HepG2 (cell line): ENCODE measurements around the gene E2F3. TPM values are rescaled to one million over a fixed set of nuclear protein-coding genes. Genes with fewer than 3 reads are reported as not detected.

Source experiments
- CENPX ChIP-seq: sonication (generic); formaldehyde crosslinking; IDR thresholded peaks from 2 replicates; pipeline ENCODE4 v1.9.0; 2021; ENCODE audit warnings: mild to moderate bottlenecking, missing genetic modification reagents, moderate library complexity
- FOSL1 ChIP-seq: sonication (generic); formaldehyde crosslinking; IDR thresholded peaks from 2 replicates; pipeline ENCODE4 v1.9.0; 2021; ENCODE audit warnings: missing genetic modification reagents, borderline replicate concordance
- GZF1 ChIP-seq: sonication (generic); formaldehyde crosslinking; IDR thresholded peaks from 2 replicates; pipeline ENCODE4 v1.5.1; 2020; ENCODE audit warnings: mild to moderate bottlenecking, missing genetic modification reagents
- IRX3 ChIP-seq: sonication (generic); formaldehyde crosslinking; IDR thresholded peaks from 2 replicates; pipeline ENCODE4 v1.8.1; 2023; ENCODE audit warnings: mild to moderate bottlenecking, low read depth, missing genetic modification reagents, borderline replicate concordance
- KLF12 ChIP-seq: sonication (generic); formaldehyde crosslinking; IDR thresholded peaks from 2 replicates; pipeline ENCODE4 v1.4.0; 2020; ENCODE audit warnings: missing genetic modification reagents, borderline replicate concordance
- MIXL1 ChIP-seq: IDR thresholded peaks from 2 replicates; pipeline ENCODE4 v1.6.1; 2016
- NFIC ChIP-seq: IDR thresholded peaks from 2 replicates; pipeline ENCODE4 v1.6.1; 2012; ENCODE audit warnings: mild to moderate bottlenecking, low read length, inconsistent platforms
- SSRP1 ChIP-seq: IDR thresholded peaks from 2 replicates; pipeline ENCODE4 v1.6.1; 2016; ENCODE audit warnings: control low read depth
- STAT5B ChIP-seq: sonication (generic); formaldehyde crosslinking; IDR thresholded peaks from 2 replicates; pipeline ENCODE4 v1.4.0; 2020; ENCODE audit warnings: missing genetic modification reagents
- ZBTB21 ChIP-seq: sonication (generic); formaldehyde crosslinking; IDR thresholded peaks from 2 replicates; pipeline ENCODE4 v1.4.0; 2020; ENCODE audit warnings: missing genetic modification reagents
- ZNF101 ChIP-seq: sonication (generic); formaldehyde crosslinking; IDR thresholded peaks from 2 replicates; pipeline ENCODE4 v1.4.0; 2020; ENCODE audit warnings: mild to moderate bottlenecking, low read depth, missing genetic modification reagents, borderline replicate concordance
- ZNF264 ChIP-seq: sonication (generic); formaldehyde crosslinking; IDR thresholded peaks from 2 replicates; pipeline ENCODE4 v1.4.0; 2020; ENCODE audit warnings: missing genetic modification reagents
- ZNF484 ChIP-seq: sonication (generic); formaldehyde crosslinking; IDR thresholded peaks from 2 replicates; pipeline ENCODE4 v1.5.1; 2020; ENCODE audit warnings: mild to moderate bottlenecking, low read depth, missing genetic modification reagents, borderline replicate concordance
- ZNF552 ChIP-seq: sonication (generic); formaldehyde crosslinking; IDR thresholded peaks from 2 replicates; pipeline ENCODE4 v1.9.0; 2022; ENCODE audit warnings: missing genetic modification reagents, mild to moderate bottlenecking, borderline replicate concordance
- ZNF773 ChIP-seq: sonication (generic); formaldehyde crosslinking; IDR thresholded peaks from 2 replicates; pipeline ENCODE4 v1.4.0; 2020; ENCODE audit warnings: missing genetic modification reagents, borderline replicate concordance
- ZSCAN20 ChIP-seq: sonication (generic); formaldehyde crosslinking; IDR thresholded peaks from 2 replicates; pipeline ENCODE4 v1.4.0; 2020; ENCODE audit warnings: missing genetic modification reagents, mild to moderate bottlenecking, borderline replicate concordance
- polyA plus RNA-seq, 8 experiments: library from polyadenylated mRNA; depleted of rRNA in 3 of 8; stranded (reverse) in 7 of 8; unstranded in 1 of 8; fragments of >200 nt; fragmentation: Illumina TruSeq in 4 of 8; extraction: Trizol in 4 of 8; gene quantifications; 2 replicates each; pipeline versions ENCODE4 v1.2.1 to v1.2.3, GENCODE V29; 2011 to 2016; ENCODE audit warnings: low read depth in 4 of 8, missing spikeins in 1 of 8, mixed read lengths in 1 of 8; ENCODE audit not compliant: insufficient read depth in 1 of 8
- total RNA-seq, 5 experiments: library from RNA; depleted of rRNA; stranded (reverse); fragments of >200 nt; fragmentation: Illumina TruSeq; extraction: Trizol; gene quantifications; 2 replicates each; pipeline ENCODE4 v1.2.3, GENCODE V29; 2016; ENCODE audit warnings: low read depth in 1 of 5
- TF ChIP-seq, protein P1 (sequence below): sonication (generic); formaldehyde crosslinking; IDR thresholded peaks from 2 replicates; pipeline ENCODE4 v1.5.1; 2020; ENCODE audit warnings: missing genetic modification reagents, mild to moderate bottlenecking, borderline replicate concordance
- TF ChIP-seq, protein P2 (sequence below): sonication (generic); formaldehyde crosslinking; IDR thresholded peaks from 2 replicates; pipeline ENCODE4 v1.5.0; 2020; ENCODE audit warnings: missing genetic modification reagents
- TF ChIP-seq, protein P3 (sequence below): sonication (generic); formaldehyde crosslinking; IDR thresholded peaks from 2 replicates; pipeline ENCODE4 v1.4.0; 2020; ENCODE audit warnings: missing genetic modification reagents, borderline replicate concordance
- TF ChIP-seq, protein P4 (sequence below): sonication (generic); formaldehyde crosslinking; IDR thresholded peaks from 2 replicates; pipeline ENCODE4 v1.8.0; 2022; ENCODE audit warnings: missing genetic modification reagents, mild to moderate bottlenecking, borderline replicate concordance
- TF ChIP-seq, protein P5 (sequence below): sonication (generic); formaldehyde crosslinking; IDR thresholded peaks from 2 replicates; pipeline ENCODE4 v1.5.0; 2020; ENCODE audit warnings: mild to moderate bottlenecking, missing genetic modification reagents

E2F3 gene
- total and polyA plus RNA-seq, 2 of the 13 experiments (the other 11 are each of a cell fraction or from before 2014, with no cell fraction given), result 8.5 to 12.7 TPM

DNA sequence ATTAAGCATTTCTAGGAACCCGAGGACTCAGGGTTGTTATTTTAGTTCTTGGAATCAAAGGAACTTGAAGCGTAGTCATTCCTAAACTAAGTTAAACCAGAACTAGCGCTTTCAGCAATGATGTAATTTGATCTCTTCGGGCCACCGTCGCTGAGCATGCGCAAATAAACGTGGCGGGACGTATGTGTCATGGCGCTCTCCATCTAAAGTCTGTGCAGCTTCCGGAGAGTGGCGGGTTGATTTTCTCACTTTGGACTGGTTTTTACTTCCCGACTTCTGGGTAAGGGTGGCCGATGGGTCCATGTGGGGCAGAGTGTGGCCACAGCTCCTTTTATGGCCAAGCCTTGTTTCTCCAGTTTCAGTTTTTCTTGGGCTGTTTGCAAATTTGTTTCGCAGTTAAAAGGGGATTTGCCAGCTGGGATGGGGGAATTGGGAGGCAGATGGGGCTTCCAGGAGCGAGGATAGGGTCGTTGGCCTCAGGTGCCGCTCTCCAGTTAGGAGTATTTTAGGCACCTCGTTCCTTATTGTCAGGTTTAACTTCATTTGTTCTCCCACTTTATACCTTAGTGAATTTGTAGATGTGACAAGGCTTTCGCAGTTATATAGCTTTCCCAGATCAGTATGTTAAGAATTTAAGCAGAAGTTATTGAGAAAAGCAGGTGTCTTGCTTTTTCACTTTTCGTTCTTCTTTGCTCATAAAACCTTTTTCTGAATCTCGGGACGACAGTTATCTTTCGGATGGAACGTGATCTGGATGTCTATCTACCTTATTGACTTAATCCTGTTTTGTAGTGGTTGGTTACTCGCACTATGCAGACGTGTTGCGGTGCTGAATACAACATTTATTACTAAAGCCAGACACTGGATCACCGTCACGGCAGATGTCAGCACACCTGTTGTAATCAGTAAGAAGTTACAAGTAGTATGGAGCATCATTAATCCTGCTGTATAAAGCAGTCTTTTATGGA is 132.9 kb downstream of the E2F3 start, which contains the start of gene CDKAL1 (continued):
- TF ChIP-seq ZBTB21 (CRISPR knock-in tag), result no peak
- TF ChIP-seq, protein P1, sequence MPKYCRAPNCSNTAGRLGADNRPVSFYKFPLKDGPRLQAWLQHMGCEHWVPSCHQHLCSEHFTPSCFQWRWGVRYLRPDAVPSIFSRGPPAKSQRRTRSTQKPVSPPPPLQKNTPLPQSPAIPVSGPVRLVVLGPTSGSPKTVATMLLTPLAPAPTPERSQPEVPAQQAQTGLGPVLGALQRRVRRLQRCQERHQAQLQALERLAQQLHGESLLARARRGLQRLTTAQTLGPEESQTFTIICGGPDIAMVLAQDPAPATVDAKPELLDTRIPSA (CRISPR knock-in tag), result no peak
- no peak for TF ChIP-seq ZNF484
- TF ChIP-seq, protein P2, sequence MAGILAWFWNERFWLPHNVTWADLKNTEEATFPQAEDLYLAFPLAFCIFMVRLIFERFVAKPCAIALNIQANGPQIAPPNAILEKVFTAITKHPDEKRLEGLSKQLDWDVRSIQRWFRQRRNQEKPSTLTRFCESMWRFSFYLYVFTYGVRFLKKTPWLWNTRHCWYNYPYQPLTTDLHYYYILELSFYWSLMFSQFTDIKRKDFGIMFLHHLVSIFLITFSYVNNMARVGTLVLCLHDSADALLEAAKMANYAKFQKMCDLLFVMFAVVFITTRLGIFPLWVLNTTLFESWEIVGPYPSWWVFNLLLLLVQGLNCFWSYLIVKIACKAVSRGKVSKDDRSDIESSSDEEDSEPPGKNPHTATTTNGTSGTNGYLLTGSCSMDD (CRISPR knock-in tag), result no peak
- no peak for TF ChIP-seq FOSL1 (CRISPR knock-in tag)
- TF ChIP-seq, protein P3, sequence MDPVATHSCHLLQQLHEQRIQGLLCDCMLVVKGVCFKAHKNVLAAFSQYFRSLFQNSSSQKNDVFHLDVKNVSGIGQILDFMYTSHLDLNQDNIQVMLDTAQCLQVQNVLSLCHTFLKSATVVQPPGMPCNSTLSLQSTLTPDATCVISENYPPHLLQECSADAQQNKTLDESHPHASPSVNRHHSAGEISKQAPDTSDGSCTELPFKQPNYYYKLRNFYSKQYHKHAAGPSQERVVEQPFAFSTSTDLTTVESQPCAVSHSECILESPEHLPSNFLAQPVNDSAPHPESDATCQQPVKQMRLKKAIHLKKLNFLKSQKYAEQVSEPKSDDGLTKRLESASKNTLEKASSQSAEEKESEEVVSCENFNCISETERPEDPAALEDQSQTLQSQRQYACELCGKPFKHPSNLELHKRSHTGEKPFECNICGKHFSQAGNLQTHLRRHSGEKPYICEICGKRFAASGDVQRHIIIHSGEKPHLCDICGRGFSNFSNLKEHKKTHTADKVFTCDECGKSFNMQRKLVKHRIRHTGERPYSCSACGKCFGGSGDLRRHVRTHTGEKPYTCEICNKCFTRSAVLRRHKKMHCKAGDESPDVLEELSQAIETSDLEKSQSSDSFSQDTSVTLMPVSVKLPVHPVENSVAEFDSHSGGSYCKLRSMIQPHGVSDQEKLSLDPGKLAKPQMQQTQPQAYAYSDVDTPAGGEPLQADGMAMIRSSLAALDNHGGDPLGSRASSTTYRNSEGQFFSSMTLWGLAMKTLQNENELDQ, result no peak
- no peak for TF ChIP-seq ZNF101 (CRISPR knock-in tag)
- TF ChIP-seq, protein P4, sequence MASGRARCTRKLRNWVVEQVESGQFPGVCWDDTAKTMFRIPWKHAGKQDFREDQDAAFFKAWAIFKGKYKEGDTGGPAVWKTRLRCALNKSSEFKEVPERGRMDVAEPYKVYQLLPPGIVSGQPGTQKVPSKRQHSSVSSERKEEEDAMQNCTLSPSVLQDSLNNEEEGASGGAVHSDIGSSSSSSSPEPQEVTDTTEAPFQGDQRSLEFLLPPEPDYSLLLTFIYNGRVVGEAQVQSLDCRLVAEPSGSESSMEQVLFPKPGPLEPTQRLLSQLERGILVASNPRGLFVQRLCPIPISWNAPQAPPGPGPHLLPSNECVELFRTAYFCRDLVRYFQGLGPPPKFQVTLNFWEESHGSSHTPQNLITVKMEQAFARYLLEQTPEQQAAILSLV (CRISPR knock-in tag), result 0 out of 2 replicates have a peak, but pooled peaks have one; percentile 21
- no peak for TF ChIP-seq IRX3 (CRISPR knock-in tag)
- 0 out of 2 replicates have a peak, but pooled peaks have one; percentile 40 for TF ChIP-seq NFIC
- 0 out of 2 replicates have a peak, but pooled peaks have one; percentile 45 for TF ChIP-seq KLF12 (CRISPR knock-in tag)
- no peak for TF ChIP-seq SSRP1 (CRISPR knock-in tag)
- no peak for TF ChIP-seq CENPX
- 0 out of 2 replicates have a peak, but pooled peaks have one; percentile 24 for TF ChIP-seq ZNF264 (CRISPR knock-in tag)
- TF ChIP-seq ZNF552 (CRISPR knock-in tag), result no peak
- TF ChIP-seq MIXL1 (CRISPR knock-in tag), result peak; percentile 80; the same call in 1 of the 2 replicates
- TF ChIP-seq, protein P5, sequence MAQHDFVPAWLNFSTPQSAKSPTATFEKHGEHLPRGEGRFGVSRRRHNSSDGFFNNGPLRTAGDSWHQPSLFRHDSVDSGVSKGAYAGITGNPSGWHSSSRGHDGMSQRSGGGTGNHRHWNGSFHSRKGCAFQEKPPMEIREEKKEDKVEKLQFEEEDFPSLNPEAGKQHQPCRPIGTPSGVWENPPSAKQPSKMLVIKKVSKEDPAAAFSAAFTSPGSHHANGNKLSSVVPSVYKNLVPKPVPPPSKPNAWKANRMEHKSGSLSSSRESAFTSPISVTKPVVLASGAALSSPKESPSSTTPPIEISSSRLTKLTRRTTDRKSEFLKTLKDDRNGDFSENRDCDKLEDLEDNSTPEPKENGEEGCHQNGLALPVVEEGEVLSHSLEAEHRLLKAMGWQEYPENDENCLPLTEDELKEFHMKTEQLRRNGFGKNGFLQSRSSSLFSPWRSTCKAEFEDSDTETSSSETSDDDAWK, result no peak
- TF ChIP-seq GZF1 (CRISPR knock-in tag), result no peak
- TF ChIP-seq ZSCAN20 (CRISPR knock-in tag), result 0 out of 2 replicates have a peak, but pooled peaks have one; percentile 61
- no peak for TF ChIP-seq STAT5B (CRISPR knock-in tag)
- no peak for TF ChIP-seq ZNF773 (CRISPR knock-in tag)
